ENCODE results near the gene SERPINB3.
"Not testable (repeated sequence)": the region's sequence is repeated elsewhere in the genome, so short reads cannot be mapped to it uniquely, and the experiment has no call there.

Gene SERPINB3

DNA sequence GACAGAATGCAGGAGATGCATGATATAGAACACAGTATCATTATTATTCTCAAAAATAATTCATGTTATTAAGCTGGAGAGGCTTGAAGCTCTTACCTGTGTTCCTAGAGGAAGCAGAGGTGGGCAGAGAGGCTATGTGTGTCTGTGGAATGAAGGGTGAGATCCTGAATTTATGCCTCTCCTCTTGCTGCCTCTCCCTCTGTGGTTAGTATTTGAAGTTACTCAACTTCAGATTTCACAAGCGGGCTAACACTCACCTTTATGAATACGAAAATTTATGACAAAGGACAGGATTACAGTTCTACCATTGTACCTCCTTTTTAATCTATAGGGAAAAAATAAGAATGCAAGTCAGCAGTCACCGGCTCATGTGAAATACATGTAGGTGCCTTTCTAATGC is at the start of gene SERPINB3:
Gene SERPINB3, minus strand, starts transcription at position 144 of the 400 bp plus-strand sequence. CDS start 677 bp downstream, outside the sequence.
- DNase-seq (ENCODE audit: low read depth in 4 of 4, low spot score in 1 of 4), result not testable (repeated sequence)

DNA sequence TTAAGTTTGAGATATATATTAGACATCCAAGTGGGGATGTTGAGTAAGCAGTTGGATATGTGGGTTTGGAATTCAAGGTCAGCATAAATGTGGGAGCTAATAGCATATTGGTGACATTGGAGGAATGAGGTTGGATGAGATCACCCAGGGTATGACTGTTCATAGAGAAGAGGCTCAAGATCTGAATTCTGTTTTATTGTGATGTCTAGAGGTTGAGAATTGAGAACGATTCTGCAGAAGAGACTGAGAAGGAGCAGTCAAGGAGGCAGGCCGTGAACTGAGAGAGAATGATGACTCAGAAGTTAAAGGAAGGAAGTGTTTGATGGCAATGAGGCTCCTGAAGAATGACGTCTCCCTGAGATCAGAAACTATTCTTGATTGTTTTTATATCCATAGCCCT is 47.0 kb upstream of the SERPINB3 start:
- no peak for DNase-seq (ENCODE audit: low read depth in 4 of 4, low spot score in 1 of 4)

DNA sequence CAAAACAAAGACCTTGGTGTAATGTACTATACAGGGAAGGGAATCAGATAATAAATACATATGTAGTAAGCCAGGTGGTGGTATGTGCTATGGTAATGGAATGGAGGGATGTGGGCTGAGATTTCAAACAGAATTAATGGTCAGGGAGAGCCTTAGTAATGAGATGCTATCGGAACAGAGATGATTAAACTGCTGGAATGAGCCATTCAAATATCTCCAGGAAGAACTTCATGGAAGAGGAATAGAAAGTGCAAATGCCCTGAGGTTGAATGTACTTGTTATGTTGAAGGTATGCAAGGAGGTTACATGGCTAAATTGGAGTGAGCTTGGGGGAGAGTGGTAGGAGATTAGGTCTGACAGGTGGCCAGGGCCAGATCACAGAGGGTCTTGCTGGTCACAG is 46.1 kb upstream of the SERPINB3 start:
- DNase-seq (ENCODE audit: low read depth in 4 of 4, low spot score in 1 of 4), result no peak

DNA sequence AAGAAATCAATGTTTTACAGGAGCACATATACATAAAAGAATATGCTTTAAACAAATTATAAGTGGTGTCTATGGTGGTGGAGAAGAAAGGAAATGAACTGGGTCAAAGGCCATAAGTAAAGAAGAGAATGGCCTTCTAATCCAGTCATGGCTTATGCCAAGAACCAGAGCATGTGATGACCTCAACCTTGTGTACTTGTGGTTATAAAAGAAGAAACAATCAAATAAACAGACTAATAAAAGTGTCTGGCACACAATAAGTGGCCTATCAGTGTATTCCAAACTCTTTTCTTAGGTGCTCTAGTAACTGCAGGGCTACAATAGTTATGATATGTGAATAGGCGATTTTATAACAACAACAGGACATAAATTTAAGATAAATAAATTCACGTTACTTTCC is 43.7 kb upstream of the SERPINB3 start:
- no peak for DNase-seq (ENCODE audit: low read depth in 4 of 4, low spot score in 1 of 4)

DNA sequence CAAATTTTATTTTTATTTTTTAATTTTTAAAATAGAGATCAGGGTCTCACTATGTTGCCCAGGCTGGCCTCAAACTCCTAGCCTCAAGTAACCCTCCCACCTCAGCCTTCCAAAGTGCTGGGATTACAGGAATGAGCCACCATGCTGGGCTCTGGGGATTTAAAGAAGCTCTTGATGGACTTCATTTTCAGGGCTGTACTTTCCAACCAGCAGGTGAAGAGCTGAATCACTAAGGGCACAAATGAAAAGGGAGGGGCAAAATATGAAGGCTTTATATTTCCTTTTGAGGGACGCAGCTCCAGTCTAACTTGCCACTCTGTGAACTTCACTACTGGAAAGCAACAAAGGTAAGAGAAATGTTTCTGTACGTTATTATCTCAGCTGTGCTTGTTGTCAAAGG is 41.0 kb upstream of the SERPINB3 start, which contains the start of gene SERPINB11:
Gene SERPINB11, plus strand, starts transcription at position 301 of the 400 bp plus-strand sequence. CDS start 7,234 bp downstream, outside the sequence.
- no peak for DNase-seq (ENCODE audit: low read depth in 4 of 4, low spot score in 1 of 4)

DNA sequence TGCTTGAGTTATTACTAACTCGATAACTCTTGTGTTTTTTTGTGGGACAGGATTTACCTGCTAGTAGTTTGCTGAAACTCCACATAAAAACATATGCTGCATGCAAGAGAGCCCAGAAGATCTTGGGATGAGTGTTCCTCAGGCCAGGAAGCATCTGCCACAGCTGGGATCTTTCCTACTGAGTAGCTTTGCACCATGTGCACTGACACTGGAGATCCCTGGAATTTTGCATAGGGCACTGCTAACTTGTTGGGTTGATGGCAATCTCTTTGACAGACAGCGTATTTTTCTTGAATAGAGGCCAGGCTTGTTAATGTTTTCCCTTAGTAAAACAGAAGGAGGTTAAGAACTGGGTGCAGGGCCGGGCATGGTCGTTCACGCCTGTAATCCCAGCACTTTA is 40.3 kb upstream of the SERPINB3 start:
- DNase-seq (ENCODE audit: low read depth in 4 of 4, low spot score in 1 of 4), result no peak

DNA sequence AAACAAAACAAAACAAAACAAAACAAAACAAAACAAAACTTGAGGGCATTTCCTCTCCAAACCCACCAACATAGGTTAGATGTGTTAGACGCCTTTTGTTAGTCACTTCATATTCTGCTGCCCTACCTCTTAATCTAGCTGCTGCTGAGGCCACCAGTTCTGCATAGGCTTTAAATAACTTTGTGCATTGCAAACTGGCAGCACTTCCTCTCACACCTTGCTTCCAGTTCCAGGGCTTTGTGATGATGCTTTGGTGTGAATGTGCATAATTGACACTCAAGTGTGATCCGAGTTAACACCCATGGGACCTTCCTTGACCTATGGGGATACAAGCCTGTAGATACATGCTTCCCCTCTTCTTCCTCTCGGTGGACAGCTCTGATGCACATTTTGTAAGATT is 38.8 kb upstream of the SERPINB3 start:
- no peak for DNase-seq (ENCODE audit: low read depth in 4 of 4, low spot score in 1 of 4)

DNA sequence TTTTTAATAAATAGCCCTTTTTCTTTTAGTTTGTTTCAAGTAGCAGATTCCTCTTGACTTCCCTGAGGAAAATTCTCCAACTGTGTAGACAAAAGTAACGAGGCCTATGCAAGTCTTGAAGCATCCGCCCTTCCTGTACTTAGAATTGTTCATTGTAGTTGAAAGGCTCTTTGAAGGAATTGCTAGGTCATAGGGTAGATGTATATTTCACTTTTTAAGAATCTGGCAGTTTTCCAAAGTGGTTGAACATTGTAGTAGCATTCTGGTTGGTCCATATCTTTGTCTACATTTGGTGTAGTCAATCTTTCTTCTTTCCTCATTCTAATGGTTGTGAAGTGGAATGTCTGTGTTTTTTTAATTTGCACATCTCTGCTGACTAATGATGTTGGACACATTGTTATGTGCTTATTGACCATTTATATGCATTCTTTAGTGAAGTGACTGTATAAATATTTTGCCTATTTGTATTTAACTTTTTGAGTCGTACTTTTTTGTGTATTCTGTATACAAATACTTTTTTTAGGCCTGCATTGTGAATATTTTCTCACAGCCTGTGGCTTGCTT is 35.5 kb upstream of the SERPINB3 start:
- DNase-seq (ENCODE audit: low read depth in 4 of 4, low spot score in 1 of 4), result no peak

DNA sequence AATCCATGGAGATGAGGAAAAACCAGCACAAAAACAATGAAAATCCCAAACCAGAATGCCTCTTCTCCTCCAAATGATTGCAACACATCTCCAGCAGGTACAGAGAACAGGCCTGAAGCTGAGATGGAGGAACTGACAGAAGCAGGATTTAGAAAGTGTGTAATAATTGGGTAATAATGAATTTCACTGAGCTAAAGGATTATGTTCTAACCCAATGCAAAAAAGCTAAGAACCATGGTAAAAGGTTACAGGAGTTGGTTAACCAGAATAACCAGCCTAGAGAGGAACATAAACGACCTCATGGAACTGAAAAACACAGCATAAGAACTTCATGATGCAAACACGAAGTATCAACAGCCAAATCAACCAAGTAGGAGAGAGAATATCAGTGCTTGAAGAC is 27.4 kb upstream of the SERPINB3 start:
- no peak for DNase-seq (ENCODE audit: low read depth in 4 of 4, low spot score in 1 of 4)

DNA sequence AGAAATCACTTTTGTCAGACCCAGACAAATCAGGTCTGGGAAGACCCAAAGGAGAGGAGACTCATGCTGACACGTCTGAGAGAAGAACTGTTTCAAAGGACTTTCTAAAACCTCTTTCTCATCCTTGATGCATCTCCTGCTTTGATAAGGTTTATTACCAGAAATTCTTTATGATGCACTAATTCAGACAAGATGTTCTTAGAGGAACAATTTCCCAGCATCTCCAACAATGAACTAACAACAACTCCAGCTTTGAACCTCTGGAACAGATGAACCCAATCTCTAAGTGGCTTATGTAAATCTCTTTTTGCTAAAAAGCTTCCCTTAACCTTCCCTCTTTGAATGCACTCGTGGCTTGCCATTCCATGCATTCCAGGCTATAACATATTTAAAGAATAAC is 25.2 kb upstream of the SERPINB3 start:
- DNase-seq (ENCODE audit: low read depth in 4 of 4, low spot score in 1 of 4), result no peak

DNA sequence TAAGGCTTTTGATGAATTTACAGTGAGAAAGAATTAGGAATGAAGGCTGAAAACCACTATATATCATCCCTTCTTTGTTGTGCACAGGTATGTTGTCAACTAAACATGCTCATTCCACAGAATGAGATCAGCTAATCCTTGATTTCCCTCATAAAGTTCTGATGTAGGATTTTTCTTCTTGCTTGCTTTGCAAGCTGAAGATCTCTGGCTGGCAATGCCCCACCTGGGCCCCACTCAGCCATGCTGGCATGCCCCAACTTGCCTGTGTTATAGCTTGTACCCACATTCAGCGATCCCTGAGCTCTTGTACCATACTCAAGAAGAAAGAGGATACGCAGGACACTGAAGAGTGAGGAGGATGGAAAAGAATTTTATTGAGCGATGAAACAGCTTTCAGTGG is 23.0 kb upstream of the SERPINB3 start:
- DNase-seq (ENCODE audit: low read depth in 4 of 4, low spot score in 1 of 4), result no peak

DNA sequence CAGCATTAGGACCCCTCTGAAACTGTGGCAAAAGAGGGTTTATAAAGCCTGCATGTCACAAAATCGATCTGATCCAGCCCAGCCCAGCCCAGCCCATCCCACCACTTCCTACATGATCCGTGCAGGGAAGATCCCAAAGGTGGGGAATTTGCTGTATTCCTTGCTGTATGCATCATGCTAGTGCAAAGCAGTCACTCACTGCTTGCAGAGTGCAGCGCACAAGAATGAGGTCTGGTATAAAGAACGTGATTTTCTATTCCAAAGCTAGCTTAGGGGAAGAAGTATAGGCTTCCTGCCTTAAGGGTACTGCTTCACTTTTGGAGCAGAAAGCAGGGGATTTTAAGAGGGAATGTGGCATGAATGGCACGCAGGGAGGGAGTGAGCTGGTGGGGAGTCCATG is 22.2 kb upstream of the SERPINB3 start:
- no peak for DNase-seq (ENCODE audit: low read depth in 4 of 4, low spot score in 1 of 4)

DNA sequence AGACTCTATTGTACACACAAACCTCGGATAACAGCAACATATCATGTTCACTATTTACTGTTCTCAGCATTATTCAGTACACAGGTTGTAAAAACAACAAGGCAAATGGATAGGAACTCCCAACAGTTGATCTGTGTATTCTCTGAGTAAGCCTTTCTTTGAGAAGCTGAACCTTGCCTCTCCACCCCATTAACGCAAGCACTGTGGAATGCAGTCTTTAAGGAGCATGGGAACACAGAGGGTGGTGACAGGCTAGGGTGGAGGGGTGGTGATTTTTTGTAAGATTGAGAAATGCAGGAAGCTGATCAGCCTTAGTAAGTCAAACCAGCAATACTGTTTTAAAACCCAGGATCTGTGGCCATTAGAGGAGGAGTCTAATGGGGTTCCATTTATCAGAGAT is 21.5 kb upstream of the SERPINB3 start:
- DNase-seq (ENCODE audit: low read depth in 4 of 4, low spot score in 1 of 4), result no peak

DNA sequence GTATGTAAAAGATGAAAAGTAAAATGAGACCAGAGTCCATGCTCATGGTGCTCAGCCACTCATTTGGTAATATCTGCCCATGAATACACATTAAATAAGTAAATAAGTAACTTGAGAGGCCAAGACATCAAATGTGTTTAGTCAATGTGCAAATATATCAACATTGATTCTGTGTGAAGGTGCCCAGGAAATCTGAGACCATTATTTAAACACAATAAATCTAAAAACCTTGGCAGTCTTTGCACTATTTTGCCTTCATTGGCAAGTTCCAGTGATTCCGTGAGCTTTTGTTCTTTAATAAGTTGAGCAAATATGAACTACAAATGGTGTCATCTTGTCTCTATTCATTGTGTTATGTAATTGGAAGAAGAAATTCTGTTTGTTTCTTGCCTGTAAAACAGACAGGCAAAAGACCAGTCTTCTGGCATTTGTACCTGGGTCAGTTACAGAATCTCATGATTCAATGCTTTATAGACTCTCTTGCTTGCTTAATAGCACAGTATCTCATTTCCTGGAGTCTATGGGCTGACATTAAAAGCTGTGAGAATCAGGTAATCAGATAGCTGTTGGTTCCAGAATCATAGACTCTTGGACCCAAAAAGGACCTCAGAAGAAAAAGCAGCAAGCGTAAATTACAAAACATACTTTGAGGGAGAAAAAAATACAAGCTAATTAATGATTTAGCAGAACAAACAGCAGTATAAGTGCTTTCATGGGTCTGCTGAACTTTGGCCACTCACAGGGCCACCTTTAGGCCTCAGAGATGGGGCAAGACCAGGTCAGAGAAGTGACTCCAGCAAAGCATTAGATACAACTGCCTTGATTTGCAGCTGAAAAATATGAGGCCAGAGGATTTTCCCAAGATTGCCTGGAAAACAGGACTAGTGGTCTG is 20.0 kb upstream of the SERPINB3 start:
- no peak for DNase-seq (ENCODE audit: low read depth in 4 of 4, low spot score in 1 of 4)

DNA sequence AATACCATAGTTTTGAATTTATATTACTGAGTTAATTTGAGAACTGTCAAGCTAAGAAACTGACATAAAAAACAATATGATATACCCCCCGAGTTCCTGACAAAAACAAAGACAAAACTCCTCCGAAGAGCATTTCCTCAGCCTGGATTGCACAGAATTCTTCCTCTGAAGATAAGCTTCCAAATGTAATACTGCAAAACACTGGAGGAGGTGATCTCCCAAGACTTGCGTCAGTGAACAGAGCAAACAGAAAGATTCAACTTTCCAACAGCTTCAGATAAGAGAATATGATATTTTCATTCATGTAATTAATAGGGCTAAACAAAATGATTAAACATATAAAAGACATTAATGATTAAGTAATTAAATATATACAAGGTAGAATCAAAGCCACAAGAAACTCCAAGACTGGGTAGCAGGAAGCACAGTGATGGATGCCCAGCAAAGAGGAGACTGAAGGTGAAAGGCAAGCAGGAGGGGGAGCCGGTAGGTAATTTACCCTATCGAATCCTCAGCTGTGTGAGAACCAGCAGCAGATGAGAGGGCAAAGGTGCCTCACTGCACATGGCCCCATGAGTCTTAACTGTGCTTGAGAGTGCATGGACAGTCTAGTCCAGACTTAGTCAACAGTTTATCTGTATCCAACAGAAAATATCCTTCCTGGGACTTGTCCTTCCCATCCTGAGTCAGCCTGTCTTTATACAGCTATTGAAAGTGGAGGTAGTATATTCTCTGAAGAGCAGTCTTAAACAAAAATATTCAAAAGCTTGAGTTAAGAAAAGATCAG is 18.3 kb upstream of the SERPINB3 start:
- no peak for DNase-seq (ENCODE audit: low read depth in 4 of 4, low spot score in 1 of 4)

DNA sequence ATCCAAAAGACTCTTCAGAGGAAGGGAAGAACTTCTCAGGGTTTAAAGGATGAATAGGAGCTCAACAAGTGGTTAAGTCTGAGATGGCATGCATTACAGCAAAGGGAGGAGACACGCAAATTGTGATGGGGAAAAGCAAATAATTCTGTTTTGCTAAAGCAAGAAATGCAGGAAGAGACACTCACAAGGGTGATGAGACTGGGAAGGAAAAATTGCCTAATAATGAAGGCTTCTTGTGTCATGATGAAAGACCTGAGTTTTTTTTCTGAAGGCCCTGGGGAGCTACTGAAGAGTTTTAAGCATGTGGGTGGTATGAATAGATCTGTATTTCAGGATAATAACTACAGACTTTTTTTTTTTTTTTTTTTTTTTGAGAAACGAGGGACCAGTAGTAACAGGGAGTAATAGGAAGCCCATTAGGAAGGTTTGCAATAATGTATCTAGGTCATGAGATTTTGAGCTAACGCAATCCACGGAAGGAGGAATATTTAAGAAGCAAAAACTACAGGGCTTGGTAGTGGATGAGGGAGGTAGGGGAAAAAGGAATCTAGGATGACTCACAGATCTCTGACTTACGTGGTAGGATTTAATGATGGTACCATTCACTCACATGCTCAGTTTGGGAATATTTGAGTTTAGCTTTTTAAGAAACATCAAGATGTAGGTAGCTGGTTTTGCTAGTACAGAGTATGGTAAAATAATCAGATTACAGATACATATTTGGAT is 16.0 kb upstream of the SERPINB3 start:
- no peak for DNase-seq (ENCODE audit: low read depth in 4 of 4, low spot score in 1 of 4)

DNA sequence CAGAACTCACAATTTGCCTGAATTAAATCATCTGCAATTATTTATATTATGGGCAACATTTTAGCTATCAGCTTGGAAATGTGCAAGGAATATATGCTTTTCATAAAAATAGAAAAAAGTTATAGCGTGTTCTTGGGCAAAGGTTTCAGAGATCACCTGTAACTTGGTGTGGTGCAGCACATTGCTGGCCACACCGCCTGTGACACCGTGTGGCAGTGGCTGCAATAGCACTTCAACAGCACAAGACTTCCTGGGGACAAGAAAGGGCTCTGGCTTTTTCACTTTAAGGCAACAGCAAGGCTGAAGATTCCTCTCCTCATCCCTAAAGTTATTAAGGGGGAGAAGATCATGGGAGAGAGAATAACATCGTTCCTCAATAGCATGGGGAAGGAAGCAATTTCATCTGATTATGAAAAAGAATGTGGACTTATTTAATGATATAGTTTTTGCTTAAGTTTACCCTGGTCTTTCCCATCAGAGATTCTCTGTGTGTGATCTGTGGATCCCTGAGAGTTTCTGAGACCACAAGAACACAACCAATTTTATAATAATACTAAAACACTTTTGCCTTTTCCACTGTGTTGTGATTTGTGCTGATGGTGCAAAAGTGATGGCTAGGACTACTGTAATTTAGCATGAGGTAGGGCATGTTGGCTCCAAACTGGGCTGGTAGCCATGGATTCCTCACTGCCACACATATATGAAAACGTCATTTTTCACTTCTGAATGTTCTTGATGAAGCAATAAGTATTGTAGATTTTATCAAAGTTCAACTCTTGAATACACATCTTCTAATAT is 15.0 kb upstream of the SERPINB3 start:
- DNase-seq (ENCODE audit: low read depth in 4 of 4, low spot score in 1 of 4), result no peak

DNA sequence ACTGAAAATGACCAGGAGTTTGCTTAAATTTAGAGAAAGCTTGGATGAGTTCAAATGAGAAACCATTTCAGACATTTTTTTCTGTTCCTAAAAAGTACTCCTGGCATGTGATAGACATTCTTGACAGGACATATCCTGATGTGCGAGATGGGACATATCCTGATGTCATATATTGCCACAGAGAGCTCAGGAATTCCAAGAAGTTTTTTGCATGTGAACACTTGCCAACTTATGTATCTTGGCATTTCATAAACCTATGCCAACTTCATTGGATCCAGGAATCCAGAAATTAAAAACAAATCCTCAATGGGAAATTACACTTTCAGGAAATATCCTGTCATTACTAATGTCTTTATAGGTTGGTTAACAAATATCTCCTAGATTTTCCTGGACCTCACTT is 2.9 kb upstream of the SERPINB3 start:
- no peak for DNase-seq (ENCODE audit: low read depth in 4 of 4, low spot score in 1 of 4)

DNA sequence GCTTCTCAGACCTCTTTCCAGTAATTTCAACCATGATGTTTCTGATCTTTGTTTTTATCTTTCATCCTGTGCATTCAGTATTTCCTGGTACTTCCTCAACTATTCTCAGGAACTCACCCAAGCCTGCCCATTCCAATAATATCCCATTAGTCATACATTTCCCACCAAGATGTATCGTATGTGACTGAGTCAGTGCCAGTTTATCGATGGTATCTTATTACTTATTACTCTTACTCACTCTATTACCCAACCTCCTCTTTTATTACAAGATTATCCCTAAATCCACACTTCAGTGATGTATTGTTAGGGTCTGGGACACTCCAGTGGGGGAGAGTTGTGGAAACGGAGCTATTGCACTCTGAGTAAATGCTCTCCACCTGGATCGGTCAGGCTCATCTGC is 2.8 kb downstream of the SERPINB3 start:
- DNase-seq (ENCODE audit: low read depth in 4 of 4, low spot score in 1 of 4), result not testable (repeated sequence)

DNA sequence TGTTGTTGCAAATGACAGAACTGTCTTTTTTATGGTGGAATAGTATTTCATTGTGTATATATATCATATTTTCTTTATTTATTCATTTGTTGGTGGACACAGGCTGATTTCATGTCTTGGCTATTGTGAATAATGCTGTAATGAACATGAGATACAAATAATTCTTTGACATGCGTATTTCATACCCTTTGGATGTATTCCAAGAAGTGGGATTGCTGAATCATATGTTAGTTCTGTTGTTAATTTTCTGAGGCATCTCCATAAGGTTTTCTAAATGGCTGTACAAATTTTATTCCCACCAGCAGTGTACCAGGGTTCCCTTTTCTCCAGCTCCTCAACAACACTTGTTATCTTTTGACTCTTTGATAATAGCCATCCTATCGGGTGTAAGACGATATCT is 11.4 kb downstream of the SERPINB3 start:
- not testable (repeated sequence) for DNase-seq (ENCODE audit: low read depth in 4 of 4, low spot score in 1 of 4)

Data from stimulated activated CD4-positive, alpha-beta T cell treated with anti-CD3 and anti-CD28 coated beads, Interleukin-1b, Interleukin-23, amount 100 ng/mL, for 24 hours (primary cell).